Ascending aorta (tissue), 2 donors: ENCODE data around the gene MYL11. TPM values are rescaled to one million over a fixed set of nuclear protein-coding genes. Genes with fewer than 3 reads are reported as not detected.
A peak's percentile ranks its signal among the peaks of the same experiment; 100 is the strongest.
"Not testable (repeated sequence)": the region's sequence is repeated elsewhere in the genome, so short reads cannot be mapped to it uniquely, and the experiment has no call there.

Source experiments
- DNase-seq, 2 donors: peaks; one replicate each; pipeline ENCODE4 v3.0.0-alpha.2; 2019; ENCODE audit warnings: low spot score in 2 of 2
- H3K27ac ChIP-seq, 2 donors: fragments of 200-600 bp; sonication (generic); one replicate each; pipeline ENCODE4 v1.5.1; 2016 to 2017; ENCODE audit warnings: mild to moderate bottlenecking in 1 of 2
- H3K27me3 ChIP-seq: fragments of 200-600 bp; sonication (generic); one replicate; pipeline ENCODE4 v1.5.1; 2017
- H3K36me3 ChIP-seq, 2 donors: fragments of 200-600 bp; sonication (generic); one replicate each; pipeline ENCODE4 v1.5.1; 2016
- H3K4me1 ChIP-seq, 2 donors: fragments of 200-600 bp; sonication (generic); one replicate each; pipeline ENCODE4 v1.5.1; 2016 to 2017; ENCODE audit warnings: mild to moderate bottlenecking in 1 of 2
- H3K4me3 ChIP-seq, 2 donors: fragments of 200-600 bp; sonication (generic); one replicate each; pipeline ENCODE4 v1.5.1; 2016 to 2017; ENCODE audit warnings: mild to moderate bottlenecking in 1 of 2
- H3K9me3 ChIP-seq, 2 donors: fragments of 200-600 bp; sonication (generic); one replicate each; pipeline ENCODE4 v1.5.1; 2016
- intact Hi-C: fragments of 100-400 bp; cut with DNase I; formaldehyde crosslinking; loops from one replicate; pipeline ENCODE4 v1.15.1; 2023
- total RNA-seq: library from RNA; depleted of rRNA; stranded (reverse); fragments of >200 nt; gene quantifications from one replicate; pipeline ENCODE4 v1.1.0, GENCODE V29; 2016
- TF ChIP-seq, protein P1 (sequence below), 3 experiments: fragments of 200-600 bp in 2 of 3; fragments of 450-650 bp in 1 of 3; sonication (generic) in 2 of 3; IDR thresholded peaks; one replicate each; pipeline ENCODE4 v1.5.1; 2016 to 2019; ENCODE audit warnings: antibody characterized with exemption in 3 of 3, mild to moderate bottlenecking in 1 of 3, moderate library complexity in 1 of 3

MYL11 gene
- total RNA-seq: not detected

GRCh38 chr16:30374538-30374937 lies at the start of gene MYL11:
Gene MYL11, plus strand, starts transcription at chr16:30374802. Its CDS starts 56 bp downstream, at chr16:30374858.
- Histone ChIP-seq H3K4me3 (no peak within 1 kb of the TSS), H3K36me3 (no peaks in the 10 kb centered on the region), H3K9me3 (no peaks in the 10 kb centered on the region), H3K27ac (no peak within 1 kb of the TSS), H3K27me3 (no peaks in the 10 kb centered on the region), H3K4me1 (peaks cover 8 to 14% of the 10 kb centered on the region in 2 donors)
- intact Hi-C loops: loop anchor here (10.0 kb wide), 2 partner anchors 280 to 560 kb away; partner anchors contain the start of genes PAGR1, PRRT2, TBX6 and YPEL3
- TF ChIP-seq, protein P1, sequence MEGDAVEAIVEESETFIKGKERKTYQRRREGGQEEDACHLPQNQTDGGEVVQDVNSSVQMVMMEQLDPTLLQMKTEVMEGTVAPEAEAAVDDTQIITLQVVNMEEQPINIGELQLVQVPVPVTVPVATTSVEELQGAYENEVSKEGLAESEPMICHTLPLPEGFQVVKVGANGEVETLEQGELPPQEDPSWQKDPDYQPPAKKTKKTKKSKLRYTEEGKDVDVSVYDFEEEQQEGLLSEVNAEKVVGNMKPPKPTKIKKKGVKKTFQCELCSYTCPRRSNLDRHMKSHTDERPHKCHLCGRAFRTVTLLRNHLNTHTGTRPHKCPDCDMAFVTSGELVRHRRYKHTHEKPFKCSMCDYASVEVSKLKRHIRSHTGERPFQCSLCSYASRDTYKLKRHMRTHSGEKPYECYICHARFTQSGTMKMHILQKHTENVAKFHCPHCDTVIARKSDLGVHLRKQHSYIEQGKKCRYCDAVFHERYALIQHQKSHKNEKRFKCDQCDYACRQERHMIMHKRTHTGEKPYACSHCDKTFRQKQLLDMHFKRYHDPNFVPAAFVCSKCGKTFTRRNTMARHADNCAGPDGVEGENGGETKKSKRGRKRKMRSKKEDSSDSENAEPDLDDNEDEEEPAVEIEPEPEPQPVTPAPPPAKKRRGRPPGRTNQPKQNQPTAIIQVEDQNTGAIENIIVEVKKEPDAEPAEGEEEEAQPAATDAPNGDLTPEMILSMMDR (IDR thresholded peaks at IDR 0.05): no peak
- DNase-seq: no peak

- H3K4me1 ChIP-seq, H3K36me3 ChIP-seq, H3K27me3 ChIP-seq, H3K9me3 ChIP-seq: not testable (repeated sequence)
- DNase-seq: peak; percentile 57 to 89
- peak overlapping the region; percentile 96 to 97 for H3K27ac ChIP-seq
- peak overlapping the region; percentile 86 to 87 for H3K4me3 ChIP-seq
- intact Hi-C loops: loop anchor here (2.0 kb wide), 1 partner anchor 44 kb away; no protein-coding TSS in a partner anchor
Measured at GRCh38 chr16:30334473-30334989, 40.1 kb upstream of the MYL11 start.

- Histone ChIP-seq H3K27ac (peak overlapping the region; percentile 96 to 97), H3K4me3 (peak overlapping the region; percentile 86 to 87)
- peak; percentile 56 to 88 for DNase-seq
- H3K27me3 ChIP-seq, H3K36me3 ChIP-seq, H3K9me3 ChIP-seq, H3K4me1 ChIP-seq: not testable (repeated sequence)
- intact Hi-C loops: loop anchor here (1.0 to 2.0 kb wide), 3 partner anchors 20 to 44 kb away; partner anchors contain the start of genes CD2BP2 and TBC1D10B
Measured at GRCh38 chr16:30335028-30335597, 39.5 kb upstream of the MYL11 start.

DNA sequence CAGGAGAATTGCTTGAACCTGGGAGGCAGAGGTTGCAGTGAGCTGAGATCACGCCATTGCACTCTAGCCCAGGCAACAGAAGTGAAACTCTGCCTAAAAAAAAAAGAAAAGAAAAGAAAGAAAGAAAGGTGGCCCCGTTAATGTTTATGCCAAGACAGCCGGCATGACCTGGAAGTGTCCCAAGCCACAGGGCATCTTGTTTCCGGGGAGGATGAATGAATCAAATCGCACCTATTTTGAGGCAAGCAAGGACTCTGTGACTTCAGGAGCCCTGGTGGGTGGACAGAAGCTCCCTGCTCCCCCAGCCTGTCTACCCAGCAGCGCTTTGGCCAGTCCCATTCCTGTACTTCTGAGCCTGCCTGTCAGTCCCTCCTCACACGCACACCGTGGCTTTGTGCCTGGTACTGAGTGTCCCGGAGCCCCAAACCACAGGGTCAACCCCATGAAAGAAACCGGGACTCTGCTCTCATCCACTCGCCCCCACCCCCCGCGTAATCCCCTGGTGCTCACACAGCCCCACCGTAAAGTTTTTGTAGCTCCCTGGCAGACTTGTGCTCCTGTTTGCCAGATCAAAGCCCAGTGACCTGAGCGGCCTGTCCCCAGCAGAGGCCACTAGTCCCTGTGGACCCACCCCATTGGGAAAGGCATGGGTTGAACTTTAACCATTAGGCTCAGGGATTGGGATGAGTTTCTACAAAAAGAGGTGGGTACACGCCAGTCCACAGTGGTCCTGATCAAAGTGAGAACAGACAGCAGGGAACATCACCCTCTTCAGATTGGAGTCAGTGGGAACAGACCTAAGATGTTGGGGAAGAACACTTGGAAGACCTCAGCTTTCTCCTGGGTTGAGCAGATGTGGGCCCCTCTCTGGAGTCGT lies 38.8 kb upstream of the MYL11 start:
- Histone ChIP-seq H3K36me3 (no peaks in the 10 kb centered on the region), H3K27ac (peak overlapping the region; percentile 96 to 97), H3K4me1 (peaks cover 0 to 5% of the 10 kb centered on the region in 2 donors), H3K9me3 (no peaks in the 10 kb centered on the region), H3K27me3 (no peaks in the 10 kb centered on the region), H3K4me3 (peak overlapping the region; percentile 86 to 87)
- TF ChIP-seq, protein P1 (IDR thresholded peaks at IDR 0.05): no peak
- no peak for DNase-seq
- intact Hi-C loops: loop anchor here (1.0 to 2.0 kb wide), 3 partner anchors 19 to 43 kb away; partner anchors contain the start of genes CD2BP2 and TBC1D10B

DNA sequence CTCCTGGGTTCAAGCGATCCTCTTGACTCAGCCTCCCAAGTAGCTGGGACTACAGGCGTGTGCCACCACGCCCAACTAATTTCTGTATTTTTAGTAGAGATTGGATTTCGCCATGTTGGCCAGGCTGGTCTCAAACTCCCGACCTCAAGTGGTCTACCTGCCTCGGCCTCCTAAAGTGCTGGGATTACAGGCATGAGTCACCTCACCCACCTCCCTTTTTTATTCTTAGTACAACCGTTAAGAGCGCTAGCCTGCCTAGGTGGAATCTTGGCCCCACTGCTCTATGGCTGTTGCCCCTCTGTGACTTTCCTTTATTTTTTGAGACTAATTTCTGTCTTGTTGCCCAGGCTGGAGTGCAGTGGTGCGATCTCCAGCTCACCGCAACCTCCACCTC lies 36.6 kb upstream of the MYL11 start:
- H3K9me3 ChIP-seq, H3K4me1 ChIP-seq, H3K4me3 ChIP-seq, H3K27me3 ChIP-seq, H3K27ac ChIP-seq, H3K36me3 ChIP-seq, intact Hi-C loops, DNase-seq: not testable (repeated sequence)

DNA sequence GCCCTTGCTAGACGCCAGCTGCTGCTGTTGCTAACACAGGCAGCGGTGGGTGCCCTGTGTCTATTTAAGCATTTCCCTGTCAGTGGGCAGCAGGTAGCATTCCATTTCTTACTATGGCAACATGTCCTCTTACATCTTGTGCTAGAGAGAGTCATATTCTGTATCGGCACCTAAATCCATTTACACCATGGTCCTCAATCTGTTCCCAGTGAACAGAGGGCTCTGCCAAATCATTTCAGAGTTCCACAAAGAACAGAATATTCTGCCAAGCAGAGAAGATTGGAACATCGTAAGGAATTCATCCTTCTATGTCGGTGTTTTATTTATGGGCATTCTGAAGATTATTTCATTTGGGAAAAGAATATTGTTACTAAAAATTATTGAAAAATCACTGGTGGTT lies 35.9 kb upstream of the MYL11 start:
- H3K9me3 ChIP-seq, intact Hi-C loops, H3K27me3 ChIP-seq, H3K27ac ChIP-seq, H3K4me3 ChIP-seq, H3K4me1 ChIP-seq, DNase-seq, H3K36me3 ChIP-seq: not testable (repeated sequence)

DNA sequence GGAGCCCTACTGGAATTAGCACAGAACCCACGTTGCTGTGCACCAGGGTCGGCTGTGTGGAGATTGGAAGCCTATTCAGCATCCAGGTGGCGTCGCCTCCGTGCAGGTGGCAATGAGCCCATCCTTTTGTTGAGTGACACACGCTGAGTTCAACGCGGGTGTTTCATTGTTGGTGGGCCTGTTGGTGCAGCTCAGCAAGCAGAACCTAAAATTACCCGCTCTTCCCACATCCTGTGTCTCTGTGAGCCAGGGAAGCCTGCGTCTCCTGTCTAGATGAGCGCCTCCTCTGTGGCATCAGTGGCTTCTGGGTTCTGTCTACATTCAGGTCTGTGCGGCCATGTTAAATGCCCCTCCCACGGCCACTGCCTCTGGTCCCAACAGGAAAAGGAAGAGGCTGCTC lies 34.0 kb upstream of the MYL11 start:
- Histone ChIP-seq H3K27ac (no peak overlapping the region), H3K9me3 (no peaks in the 10 kb centered on the region), H3K27me3 (no peaks in the 10 kb centered on the region), H3K4me3 (no peak overlapping the region), H3K36me3 (no peaks in the 10 kb centered on the region), H3K4me1 (peaks cover 0 to 4% of the 10 kb centered on the region in 2 donors)
- TF ChIP-seq, protein P1 (IDR thresholded peaks at IDR 0.05): no peak
- intact Hi-C loops: no loop called here
- peak in 1 of 2 donors; percentile 56 for DNase-seq

DNA sequence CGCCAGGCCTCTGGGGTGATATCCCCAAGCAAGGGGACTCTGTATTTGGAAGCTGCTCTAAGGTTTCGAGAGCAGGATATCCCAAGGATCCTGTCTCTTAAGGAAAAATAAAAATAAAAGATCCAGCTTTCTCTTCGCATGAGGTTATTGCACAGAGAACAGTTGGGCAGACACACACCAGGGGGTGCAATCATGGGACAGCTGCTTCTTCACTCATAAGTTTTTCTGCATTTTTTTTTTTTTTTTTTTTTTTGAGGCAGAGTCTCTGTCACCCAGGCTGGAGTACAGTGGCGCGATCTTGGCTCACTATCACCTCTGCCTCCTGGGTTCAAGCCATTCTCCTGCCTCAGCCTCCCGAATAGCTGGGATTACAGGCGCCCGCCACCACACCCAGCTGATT lies 32.6 kb upstream of the MYL11 start:
- H3K27ac ChIP-seq, DNase-seq, H3K9me3 ChIP-seq, intact Hi-C loops, H3K27me3 ChIP-seq, H3K4me1 ChIP-seq, H3K4me3 ChIP-seq, H3K36me3 ChIP-seq: not testable (repeated sequence)
